Nephron (organoid): ENCODE results near the gene ALKBH8.

Source experiments
- H3K27ac Mint-ChIP-seq, 3 experiments: 2 replicates each; pipeline ENCODE4 v1.8.0; 2020; ENCODE audit warnings: mixed read lengths in 3 of 3, mild to moderate bottlenecking in 2 of 3, moderate library complexity in 1 of 3
- H3K27me3 Mint-ChIP-seq: 2 replicates; pipeline ENCODE4 v1.8.0; 2021; ENCODE audit warnings: low read depth, mild to moderate bottlenecking, moderate library complexity, mixed read lengths
- H3K36me3 Mint-ChIP-seq: 2 replicates; pipeline ENCODE4 v1.8.0; 2020; ENCODE audit warnings: low read depth, mixed read lengths
- H3K4me1 Mint-ChIP-seq: 2 replicates; pipeline ENCODE4 v1.8.0; 2020; ENCODE audit warnings: mixed read lengths
- H3K4me3 Mint-ChIP-seq, 3 experiments: 2 replicates each; pipeline ENCODE4 v1.8.0; 2020; ENCODE audit warnings: mild to moderate bottlenecking in 3 of 3, mixed read lengths in 3 of 3, moderate library complexity in 2 of 3
- H3K9me3 Mint-ChIP-seq: 2 replicates; pipeline ENCODE4 v1.8.0; 2020; ENCODE audit warnings: mixed read lengths
- CTCF ChIP-seq, 3 experiments: fragments of 200-600 bp; sonication (generic); IDR thresholded peaks; one replicate each; pipeline ENCODE4 v1.5.0; 2021; ENCODE audit warnings: antibody characterized with exemption in 3 of 3; ENCODE audit not compliant: unreplicated experiment in 3 of 3

Gene ALKBH8

GRCh38 chr11:107493117-107493516, 72.4 kb downstream of the ALKBH8 start:
- Mint-ChIP-seq H3K27me3 (no peaks in the 10 kb centered on the region), H3K36me3 (no peaks in the 10 kb centered on the region), H3K9me3 (no peaks in the 10 kb centered on the region), H3K27ac (no peak overlapping the region), H3K4me1 (peaks cover 5% of the 10 kb centered on the region), H3K4me3 (no peak overlapping the region)
- TF ChIP-seq CTCF (IDR thresholded peaks at IDR 0.05; ENCODE audit: unreplicated experiment in 3 of 3) = no peak

- Mint-ChIP-seq H3K27me3 (no peaks in the 10 kb centered on the region), H3K4me1 (peaks cover 2% of the 10 kb centered on the region), H3K4me3 (no peak overlapping the region), H3K36me3 (no peaks in the 10 kb centered on the region), H3K27ac (no peak overlapping the region), H3K9me3 (no peaks in the 10 kb centered on the region)
- no peak for TF ChIP-seq CTCF (IDR thresholded peaks at IDR 0.05; ENCODE audit: unreplicated experiment in 3 of 3)
These were observed 74.7 kb downstream of the ALKBH8 start for GRCh38 chr11:107490836-107491235.

- Mint-ChIP-seq H3K9me3 (no peaks in the 10 kb centered on the region), H3K27me3 (no peaks in the 10 kb centered on the region), H3K36me3 (no peaks in the 10 kb centered on the region), H3K4me3 (no peak overlapping the region), H3K27ac (no peak overlapping the region), H3K4me1 (peaks cover 7% of the 10 kb centered on the region)
- TF ChIP-seq CTCF (IDR thresholded peaks at IDR 0.05; ENCODE audit: unreplicated experiment in 3 of 3) = no peak
These were observed 83.3 kb downstream of the ALKBH8 start for GRCh38 chr11:107482234-107482633.

GRCh38 chr11:107478922-107479321, 86.6 kb downstream of the ALKBH8 start:
- H3K27me3 Mint-ChIP-seq = peaks cover 4% of the 10 kb centered on the region
- no peak overlapping the region for H3K27ac Mint-ChIP-seq
- H3K4me1 Mint-ChIP-seq = peaks cover 10% of the 10 kb centered on the region
- H3K9me3 Mint-ChIP-seq = no peaks in the 10 kb centered on the region
- no peak overlapping the region for H3K4me3 Mint-ChIP-seq
- H3K36me3 Mint-ChIP-seq = no peaks in the 10 kb centered on the region
- TF ChIP-seq CTCF (IDR thresholded peaks at IDR 0.05; ENCODE audit: unreplicated experiment in 3 of 3) = no peak

GRCh38 chr11:107477820-107478219, 87.7 kb downstream of the ALKBH8 start:
- Mint-ChIP-seq H3K4me1 (peaks cover 15% of the 10 kb centered on the region), H3K27me3 (peaks cover 4% of the 10 kb centered on the region), H3K9me3 (no peaks in the 10 kb centered on the region), H3K4me3 (no peak overlapping the region), H3K36me3 (no peaks in the 10 kb centered on the region), H3K27ac (peak overlapping the region in 2 of 3 experiments; percentile 17 to 63)
- TF ChIP-seq CTCF (IDR thresholded peaks at IDR 0.05; ENCODE audit: unreplicated experiment in 3 of 3) = no peak

- Mint-ChIP-seq H3K4me3 (no peak overlapping the region), H3K27ac (peak overlapping the region; percentile 84 to 98 (median 97)), H3K4me1 (peaks cover 15% of the 10 kb centered on the region), H3K9me3 (no peaks in the 10 kb centered on the region), H3K36me3 (no peaks in the 10 kb centered on the region), H3K27me3 (peaks cover 4% of the 10 kb centered on the region)
- TF ChIP-seq CTCF (IDR thresholded peaks at IDR 0.05; ENCODE audit: unreplicated experiment in 3 of 3) = no peak
These were observed 91.7 kb downstream of the ALKBH8 start for GRCh38 chr11:107473792-107474191.
